Fibroblast of villous mesenchyme (primary cell): ENCODE data around the gene DVL1. TPM values are rescaled to one million over a fixed set of nuclear protein-coding genes. Genes with fewer than 3 reads are reported as not detected.

Experiments
- DNase-seq: peaks from one replicate; pipeline ENCODE4 v3.0.0-alpha.2; 2010; ENCODE audit warnings: low read depth
- H3K4me3 ChIP-seq: 2 replicates; pipeline ENCODE4 v1.5.1; 2011; ENCODE audit warnings: low read depth, mild to moderate bottlenecking, low read length
- total RNA-seq: library from RNA; depleted of rRNA; stranded (reverse); fragments of >200 nt; gene quantifications from 2 replicates; pipeline ENCODE4 v1.2.3, GENCODE V29; 2012
- TF ChIP-seq, protein P1 (sequence below): IDR thresholded peaks from 2 replicates; pipeline ENCODE4 v1.5.1; 2012; ENCODE audit warnings: low read depth, mild to moderate bottlenecking, low read length; ENCODE audit not compliant: insufficient read depth

The DVL1 gene
- 69.5 and 70.9 TPM in 2 replicates for total RNA-seq

DNA sequence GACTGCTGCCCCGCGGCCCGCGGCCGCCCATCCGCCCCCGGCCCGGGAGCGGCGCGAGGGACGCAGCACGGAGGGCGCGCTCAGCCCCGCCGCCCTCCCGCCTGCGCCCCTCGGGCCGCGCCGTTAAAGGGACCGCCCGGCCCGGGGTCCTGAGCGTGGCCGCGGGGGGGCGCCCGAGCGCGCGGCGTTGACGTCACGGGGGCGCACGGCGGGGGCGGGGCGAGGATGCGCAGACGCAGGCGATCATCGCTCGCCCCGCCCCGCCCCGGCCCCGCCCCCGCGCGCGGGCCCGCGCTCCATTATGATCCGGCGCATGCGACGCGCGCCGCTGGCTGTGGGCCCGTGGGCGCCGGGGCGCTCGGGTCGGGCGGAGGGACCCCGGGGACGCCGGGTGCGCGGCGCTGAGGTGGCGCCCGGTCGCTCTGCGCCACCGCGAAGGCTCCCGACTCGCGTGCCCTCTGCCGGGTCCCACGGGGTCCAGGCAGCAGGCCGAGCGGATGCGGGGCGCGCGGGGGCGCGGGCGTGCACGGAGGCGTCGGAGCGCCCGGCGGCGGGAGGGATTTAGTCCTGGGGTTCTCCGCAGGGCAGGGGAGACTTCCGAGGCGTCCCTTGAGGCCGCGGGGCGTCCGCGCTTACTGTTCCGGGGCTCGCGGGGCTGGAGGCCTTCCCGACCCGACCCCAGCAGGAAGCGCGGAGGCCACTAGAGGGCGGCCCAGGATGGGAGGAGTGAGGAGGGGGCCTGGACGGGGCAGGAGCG lies at the start of gene DVL1:
Gene DVL1, minus strand, starts transcription at position 163 of the 757 bp plus-strand sequence. CDS start 353 bp downstream, outside the sequence.
- DNase-seq: peak; percentile 75
- TF ChIP-seq, protein P1, sequence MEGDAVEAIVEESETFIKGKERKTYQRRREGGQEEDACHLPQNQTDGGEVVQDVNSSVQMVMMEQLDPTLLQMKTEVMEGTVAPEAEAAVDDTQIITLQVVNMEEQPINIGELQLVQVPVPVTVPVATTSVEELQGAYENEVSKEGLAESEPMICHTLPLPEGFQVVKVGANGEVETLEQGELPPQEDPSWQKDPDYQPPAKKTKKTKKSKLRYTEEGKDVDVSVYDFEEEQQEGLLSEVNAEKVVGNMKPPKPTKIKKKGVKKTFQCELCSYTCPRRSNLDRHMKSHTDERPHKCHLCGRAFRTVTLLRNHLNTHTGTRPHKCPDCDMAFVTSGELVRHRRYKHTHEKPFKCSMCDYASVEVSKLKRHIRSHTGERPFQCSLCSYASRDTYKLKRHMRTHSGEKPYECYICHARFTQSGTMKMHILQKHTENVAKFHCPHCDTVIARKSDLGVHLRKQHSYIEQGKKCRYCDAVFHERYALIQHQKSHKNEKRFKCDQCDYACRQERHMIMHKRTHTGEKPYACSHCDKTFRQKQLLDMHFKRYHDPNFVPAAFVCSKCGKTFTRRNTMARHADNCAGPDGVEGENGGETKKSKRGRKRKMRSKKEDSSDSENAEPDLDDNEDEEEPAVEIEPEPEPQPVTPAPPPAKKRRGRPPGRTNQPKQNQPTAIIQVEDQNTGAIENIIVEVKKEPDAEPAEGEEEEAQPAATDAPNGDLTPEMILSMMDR: peak; percentile 49
- peak within 1 kb of the TSS; percentile 71 for H3K4me3 ChIP-seq

DNA sequence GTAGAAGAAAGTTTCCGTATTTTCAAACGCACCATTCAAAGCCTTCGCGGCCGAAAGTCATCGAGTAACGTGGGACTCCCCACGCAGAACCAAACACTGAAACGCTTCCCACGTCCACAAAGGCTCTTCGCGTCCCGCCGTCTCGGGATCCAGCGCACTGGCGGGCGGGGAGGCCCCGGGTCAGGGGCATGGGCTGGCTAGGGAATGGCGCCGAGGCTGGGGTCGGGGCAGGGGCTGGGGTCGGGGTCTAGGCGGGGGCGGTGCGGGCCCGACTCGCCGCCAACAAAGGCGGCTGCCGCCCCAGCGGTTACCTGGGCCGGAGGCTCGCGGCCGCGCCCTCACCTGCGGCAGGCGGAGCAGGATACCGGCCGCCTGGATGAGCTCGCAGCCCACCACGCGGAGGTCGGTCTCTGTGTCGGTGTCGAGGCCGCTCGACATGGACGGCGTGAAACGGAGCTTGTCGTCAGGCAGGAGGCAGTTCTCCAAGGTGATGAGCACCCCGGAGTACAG lies 49.5 kb upstream of the DVL1 start:
- peak overlapping the region; percentile 81 for H3K4me3 ChIP-seq
- no peak for DNase-seq
- TF ChIP-seq, protein P1: no peak

DNA sequence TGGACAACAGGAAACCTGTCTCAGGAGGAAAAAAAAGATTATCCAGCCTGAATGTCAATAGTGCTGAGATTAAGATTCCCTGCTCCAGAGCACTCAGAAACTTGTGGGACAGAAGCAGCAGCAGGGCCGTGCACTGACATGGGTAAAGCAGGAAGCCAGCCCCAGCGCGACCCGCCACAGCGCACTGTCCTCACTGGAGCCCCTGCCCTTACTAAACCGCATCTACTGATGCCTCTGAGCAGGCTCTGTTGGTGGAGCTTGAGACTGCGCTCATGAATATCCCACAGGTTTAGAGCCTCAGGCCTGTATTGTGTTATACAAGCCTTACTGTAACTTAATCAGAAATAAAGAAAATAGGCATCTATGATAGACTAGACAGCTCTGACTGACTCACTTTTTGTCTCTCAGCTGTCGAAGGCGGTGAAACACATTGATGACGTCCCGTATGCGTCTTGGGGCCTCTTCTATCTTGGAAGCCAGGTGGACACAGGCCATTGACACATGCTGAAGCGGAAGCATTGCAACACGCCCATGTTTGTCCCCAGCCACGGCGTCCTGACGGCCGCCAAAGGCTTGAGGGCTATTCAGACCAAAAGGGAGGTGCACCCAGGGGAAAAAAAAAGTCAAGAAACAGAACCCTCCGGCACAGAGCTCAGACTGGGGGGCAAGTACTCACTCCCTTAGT lies 48.8 kb upstream of the DVL1 start:
- H3K4me3 ChIP-seq: peak overlapping the region; percentile 81
- TF ChIP-seq, protein P1: no peak
- DNase-seq: peak; percentile 54

DNA sequence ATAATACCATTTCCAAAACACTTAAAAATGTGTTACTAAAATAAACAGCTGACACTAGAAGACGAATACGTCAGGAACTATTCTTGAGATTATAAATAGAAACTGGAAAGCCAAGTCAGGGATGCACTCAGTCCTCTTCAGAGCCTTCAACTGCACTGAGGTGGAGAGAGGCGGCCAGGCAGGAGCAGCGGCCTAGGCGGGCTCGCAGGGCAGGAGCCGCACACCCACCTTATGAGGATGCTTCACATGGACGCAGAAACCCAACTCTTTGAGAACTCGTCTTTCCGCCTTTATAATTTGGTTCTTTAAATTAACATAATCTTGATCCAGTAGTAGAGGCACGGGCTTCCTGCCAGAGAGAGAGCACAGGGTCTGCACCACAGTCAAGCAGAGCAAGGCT lies 45.9 kb upstream of the DVL1 start:
- TF ChIP-seq, protein P1: no peak
- DNase-seq: no peak

DNA sequence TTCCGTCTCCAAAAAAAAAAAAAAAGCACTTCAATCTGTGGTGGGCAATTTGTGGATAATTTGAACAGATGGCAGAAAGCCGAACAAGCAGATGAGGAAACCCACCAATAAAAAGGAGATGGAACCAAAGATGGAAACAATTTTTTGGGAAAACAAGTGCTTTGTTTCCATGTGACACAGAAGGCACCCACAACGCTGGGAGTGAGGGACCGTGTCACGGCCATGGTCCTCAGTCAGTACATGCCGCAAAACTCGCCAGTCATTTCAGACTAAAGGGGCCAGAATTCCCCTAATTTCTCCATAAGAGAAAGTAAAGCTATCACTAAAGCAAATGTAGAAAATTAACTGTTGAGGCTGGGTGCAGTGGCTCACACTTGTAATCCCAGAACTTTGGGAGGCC lies 44.9 kb upstream of the DVL1 start:
- no peak overlapping the region for H3K4me3 ChIP-seq
- DNase-seq: no peak
- TF ChIP-seq, protein P1: no peak

More for the DNA sequence above, 45.9 kb upstream of the DVL1 start:
- H3K4me3 ChIP-seq: no peak overlapping the region

DNA sequence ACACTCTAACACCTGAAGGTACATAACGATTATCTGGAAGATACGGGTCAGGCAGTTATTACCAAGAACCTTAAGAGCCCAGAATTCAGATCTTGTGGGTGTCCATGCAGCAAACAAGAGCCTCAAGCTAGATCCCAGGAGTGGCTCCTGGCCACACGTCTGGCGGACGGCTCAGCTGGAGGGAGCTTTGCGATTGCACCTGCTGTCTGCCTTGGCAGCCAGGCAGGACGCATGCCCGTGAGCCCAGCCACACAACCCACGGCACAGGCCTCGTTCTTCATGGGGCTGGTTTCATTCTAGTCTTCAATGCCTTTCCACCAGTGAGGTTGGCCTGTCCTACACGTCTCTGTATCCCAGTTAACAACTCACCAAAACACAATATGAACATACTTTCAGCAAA lies 44.2 kb upstream of the DVL1 start:
- TF ChIP-seq, protein P1: no peak
- no peak overlapping the region for H3K4me3 ChIP-seq
- no peak for DNase-seq
